Spleen (tissue), 11 donors: ENCODE results near the gene CD82. TPM values are rescaled to one million over a fixed set of nuclear protein-coding genes. Genes with fewer than 3 reads are reported as not detected.

Experiments
- DNase-seq: peaks from one replicate; pipeline ENCODE4 v3.0.0-alpha.2; 2020
- H3K27ac ChIP-seq, 8 donors: fragments of 200-600 bp; sonication (generic) in 7 of 8; 1 replicate in 4 of 8; 2 replicates in 4 of 8; pipeline versions ENCODE4 v1.5.0 to v1.8.0; 2016 to 2021; ENCODE audit warnings: inconsistent platforms in 4 of 8, mild to moderate bottlenecking in 4 of 8, moderate library complexity in 1 of 8
- H3K27me3 ChIP-seq, 7 donors: fragments of 200-600 bp; sonication (generic) in 6 of 7; replicated peaks in 1 of 7; 1 replicate in 4 of 7; 2 replicates in 3 of 7; pipeline versions ENCODE4 v1.5.0 to v1.8.0; 2016 to 2021; ENCODE audit warnings: inconsistent platforms in 3 of 7, mild to moderate bottlenecking in 1 of 7
- H3K36me3 ChIP-seq, 6 donors: fragments of 200-600 bp; sonication (generic) in 5 of 6; 1 replicate in 4 of 6; 2 replicates in 2 of 6; pipeline versions ENCODE4 v1.5.0 to v1.8.0; 2016 to 2021; ENCODE audit warnings: inconsistent platforms in 2 of 6
- H3K4me1 ChIP-seq, 6 donors: fragments of 200-600 bp; sonication (generic) in 5 of 6; 1 replicate in 3 of 6; 2 replicates in 3 of 6; pipeline versions ENCODE4 v1.5.0 to v1.8.0; 2016 to 2021; ENCODE audit warnings: inconsistent platforms in 3 of 6
- H3K4me3 ChIP-seq, 8 donors: fragments of 200-600 bp; sonication (generic) in 7 of 8; 1 replicate in 4 of 8; 2 replicates in 4 of 8; pipeline versions ENCODE4 v1.5.0 to v1.8.0; 2016 to 2021; ENCODE audit warnings: inconsistent platforms in 4 of 8, mild to moderate bottlenecking in 4 of 8, moderate library complexity in 2 of 8
- H3K9me3 ChIP-seq, 8 donors: fragments of 200-600 bp; sonication (generic) in 7 of 8; 1 replicate in 4 of 8; 2 replicates in 4 of 8; pipeline versions ENCODE4 v1.5.0 to v1.8.0; 2016 to 2021; ENCODE audit warnings: inconsistent platforms in 4 of 8
- CTCF ChIP-seq, 11 experiments: fragments of 200-600 bp in 7 of 11; fragments of 450-650 bp in 4 of 11; sonication (generic) in 4 of 11; IDR thresholded peaks in 8 of 11; conservative IDR thresholded peaks in 3 of 11; 1 replicate in 7 of 11; 2 replicates in 4 of 11; pipeline versions ENCODE4 v1.4.0 to v1.8.0; 2016 to 2021; ENCODE audit warnings: antibody characterized with exemption in 11 of 11, inconsistent platforms in 4 of 11, mild to moderate bottlenecking in 1 of 11
- POLR2A ChIP-seq, 3 donors: fragments of 450-650 bp; IDR thresholded peaks; one replicate each; pipeline ENCODE4 v1.5.1; 2017; ENCODE audit warnings: antibody characterized with exemption in 3 of 3, mild to moderate bottlenecking in 1 of 3
- POLR2AphosphoS5 ChIP-seq, 3 donors: sonication (generic); formaldehyde crosslinking; IDR thresholded peaks; one replicate each; pipeline ENCODE4 v1.5.1; 2017; ENCODE audit warnings: antibody characterized with exemption in 3 of 3
- WGBS, 5 donors: extraction: QIAGEN DNeasy Blood & Tissue Kit in 3 of 5; methylation state at CpG; one replicate each; pipeline versions ENCODE4 v1.1.5 to v1.1.7; 2013 to 2018; 5-methylcytosine and 5-hydroxymethylcytosine counted together
- intact Hi-C: fragments of 100-400 bp; cut with DNase I; formaldehyde crosslinking; loops from one replicate; pipeline ENCODE4 v1.15.0; 2023; ENCODE audit warnings: low total_unique reads
- polyA plus RNA-seq, 3 donors: library from polyadenylated mRNA; stranded (reverse); fragments of 200-250 nt; gene quantifications; one replicate each; pipeline ENCODE4 v1.2.1, GENCODE V29; 2013
- total RNA-seq, 7 donors: library from RNA; depleted of rRNA in 3 of 7; stranded (reverse); fragments of >200 nt in 3 of 7; fragmentation: NEBNext Ultra II Directional in 4 of 7; extraction: Animal tissue kit (Norgen Biotek cat#: 25700) in 4 of 7; gene quantifications; one replicate each; pipeline versions ENCODE4 v1.1.0 to v1.2.1, GENCODE V29; 2016 to 2021
- donor health status: healthy with polysubstance abuse.
- donor health status: DM: no; HTN: no; CAD: no; lungs with moderate emphysema.
- donor health status: DM: no; HTN: no; CAD: no.
- donor health status: Bipolar disorder and iron deficiency.
- donor health status: healthy.
- donor health status: DM: no; HTN: no; CAD: no.
- donor health status: DM: yes; HTN: yes; CAD: no.

The CD82 gene
- total and polyA plus RNA-seq, 10 donors, result 27.8 to 174 (median 95.2) TPM

GRCh38 chr11:44550123-44550522 lies 15.3 kb upstream of the CD82 start:
- Histone ChIP-seq H3K4me1 (peaks cover 0 to 4% (median 0%) of the 10 kb centered on the region in 6 donors), H3K27me3 (no peaks in the 10 kb centered on the region), H3K27ac (no peak overlapping the region), H3K4me3 (no peak overlapping the region), H3K9me3 (peaks cover 0 to 12% (median 0%) of the 10 kb centered on the region in 8 donors), H3K36me3 (no peaks in the 10 kb centered on the region)
- TF ChIP-seq POLR2A (IDR thresholded peaks at IDR 0.05) (no peak), POLR2AphosphoS5 (IDR thresholded peaks at IDR 0.05) (no peak), CTCF (IDR thresholded peaks at IDR 0.05 in 8 of 11, conservative IDR thresholded peaks at IDR 0.05 in 3 of 11) (no peak)
- WGBS, 5 donors, result 73 to 85% (median 82%) methylated on average over 8 of the region's 8 CpGs
- no peak for DNase-seq
- intact Hi-C loops, result no loop called here

- WGBS, 5 donors, result 93 to 99% (median 95%) methylated on average over 4 of the region's 4 CpGs
- intact Hi-C loops, result no loop called here
These were observed 13.9 kb upstream of the CD82 start for GRCh38 chr11:44551456-44552139.

GRCh38 chr11:44555031-44555800 lies 10.2 kb upstream of the CD82 start:
- peaks cover 15 to 55% (median 34%) of the 10 kb centered on the region in 6 donors for H3K4me1 ChIP-seq
- no peak overlapping the region for H3K4me3 ChIP-seq
- no peaks in the 10 kb centered on the region for H3K36me3 ChIP-seq
- H3K9me3 ChIP-seq, result peaks cover 0 to 8% (median 0%) of the 10 kb centered on the region in 8 donors
- no peak overlapping the region for H3K27ac ChIP-seq
- intact Hi-C loops, result loop anchor here (5.0 kb wide), 1 partner anchor 357 kb away; no protein-coding TSS in a partner anchor
- H3K27me3 ChIP-seq, result no peaks in the 10 kb centered on the region
- no peak for DNase-seq
- TF ChIP-seq POLR2AphosphoS5 (IDR thresholded peaks at IDR 0.05), result no peak
- TF ChIP-seq CTCF (IDR thresholded peaks at IDR 0.05 in 8 of 11, conservative IDR thresholded peaks at IDR 0.05 in 3 of 11), result no peak
- no peak for TF ChIP-seq POLR2A (IDR thresholded peaks at IDR 0.05)
- 87 to 94% (median 92%) methylated on average over 5 of the region's 5 CpGs for WGBS, 5 donors

More at GRCh38 chr11:44551456-44552139, 13.9 kb upstream of the CD82 start:
- no peaks in the 10 kb centered on the region for H3K27me3 ChIP-seq
- DNase-seq, result no peak
- no peak overlapping the region for H3K4me3 ChIP-seq
- H3K27ac ChIP-seq, result no peak overlapping the region
- H3K4me1 ChIP-seq, result peaks cover 0 to 19% (median 4%) of the 10 kb centered on the region in 6 donors
- TF ChIP-seq POLR2AphosphoS5 (IDR thresholded peaks at IDR 0.05) (no peak), CTCF (IDR thresholded peaks at IDR 0.05 in 8 of 11, conservative IDR thresholded peaks at IDR 0.05 in 3 of 11) (no peak), POLR2A (IDR thresholded peaks at IDR 0.05) (no peak)
- peaks cover 0 to 8% (median 0%) of the 10 kb centered on the region in 8 donors for H3K9me3 ChIP-seq
- no peaks in the 10 kb centered on the region for H3K36me3 ChIP-seq
